Breast epithelium (tissue), 4 donors: ENCODE results near the gene CTBS. TPM values are rescaled to one million over a fixed set of nuclear protein-coding genes. Genes with fewer than 3 reads are reported as not detected.

Experiments
- DNase-seq, 2 donors: peaks; one replicate each; pipeline ENCODE4 v3.0.0-alpha.2; 2019; ENCODE audit warnings: low spot score in 2 of 2
- H3K27ac ChIP-seq, 2 donors: fragments of 200-600 bp; sonication (generic) in 1 of 2; one replicate each; pipeline ENCODE4 v1.5.1; 2016 to 2019; ENCODE audit warnings: mild to moderate bottlenecking in 1 of 2
- H3K27me3 ChIP-seq, 2 donors: fragments of 200-600 bp; sonication (generic) in 1 of 2; one replicate each; pipeline versions ENCODE4 v1.5.1 to v1.6.0; 2017 to 2019; ENCODE audit warnings: control low read depth in 1 of 2, mild to moderate bottlenecking in 1 of 2
- H3K36me3 ChIP-seq: fragments of 200-600 bp; one replicate; pipeline ENCODE4 v1.5.1; 2019
- H3K4me1 ChIP-seq, 2 donors: fragments of 200-600 bp; sonication (generic); one replicate each; pipeline ENCODE4 v1.5.1; 2016 to 2019; ENCODE audit warnings: control low read depth in 1 of 2
- H3K4me3 ChIP-seq, 3 donors: fragments of 200-600 bp; sonication (generic); 1 replicate in 2 of 3; 2 replicates in 1 of 3; pipeline ENCODE4 v1.5.1; 2016 to 2019; ENCODE audit warnings: mild to moderate bottlenecking in 3 of 3, moderate library complexity in 2 of 3
- H3K9me3 ChIP-seq, 2 donors: fragments of 200-600 bp; sonication (generic) in 1 of 2; one replicate each; pipeline ENCODE4 v1.5.1; 2016 to 2019; ENCODE audit warnings: control low read depth in 1 of 2
- CTCF ChIP-seq, 3 donors: fragments of 450-650 bp; IDR thresholded peaks; one replicate each; pipeline ENCODE4 v1.5.1; 2016 to 2017; ENCODE audit warnings: antibody characterized with exemption in 3 of 3, mild to moderate bottlenecking in 3 of 3, moderate library complexity in 3 of 3
- POLR2A ChIP-seq: fragments of 450-650 bp; IDR thresholded peaks from one replicate; pipeline ENCODE4 v1.6.1; 2016; ENCODE audit warnings: antibody characterized with exemption, mild to moderate bottlenecking, moderate library complexity
- POLR2AphosphoS5 ChIP-seq, 3 donors: sonication (generic); formaldehyde crosslinking; IDR thresholded peaks; one replicate each; pipeline ENCODE4 v1.6.1; 2017; ENCODE audit warnings: antibody characterized with exemption in 3 of 3
- intact Hi-C: fragments of 100-400 bp; cut with DNase I; formaldehyde crosslinking; loops from one replicate; pipeline ENCODE4 v1.15.1; 2023; ENCODE audit warnings: low total_unique reads
- total RNA-seq, 3 donors: library from RNA; depleted of rRNA; stranded (reverse); fragments of >200 nt; gene quantifications; one replicate each; pipeline ENCODE4 v1.1.0, GENCODE V29; 2016

The CTBS gene
- total RNA-seq, 3 donors from 2014 or later: 18.4 to 22.9 (median 22.5) TPM

GRCh38 chr1:84617349-84617748, 43.1 kb upstream of the CTBS start:
- H3K27ac ChIP-seq: no peak overlapping the region
- H3K27me3 ChIP-seq: no peaks in the 10 kb centered on the region
- peaks cover 5 to 8% of the 10 kb centered on the region in 2 donors for H3K9me3 ChIP-seq
- H3K4me3 ChIP-seq: no peak overlapping the region
- no peak for TF ChIP-seq POLR2A
- TF ChIP-seq CTCF (IDR thresholded peaks at IDR 0.05): no peak
- no peak for TF ChIP-seq POLR2AphosphoS5 (IDR thresholded peaks at IDR 0.05)
- no peak for DNase-seq
- intact Hi-C loops: no loop called here
- H3K36me3 ChIP-seq: no peaks in the 10 kb centered on the region
- H3K4me1 ChIP-seq: no peaks in the 10 kb centered on the region

GRCh38 chr1:84615790-84616189, 41.5 kb upstream of the CTBS start:
- Histone ChIP-seq H3K4me3 (no peak overlapping the region), H3K36me3 (no peaks in the 10 kb centered on the region), H3K27me3 (no peaks in the 10 kb centered on the region), H3K9me3 (peaks cover 5 to 8% of the 10 kb centered on the region in 2 donors), H3K4me1 (no peaks in the 10 kb centered on the region), H3K27ac (no peak overlapping the region)
- no peak for DNase-seq
- TF ChIP-seq CTCF (IDR thresholded peaks at IDR 0.05) (no peak), POLR2AphosphoS5 (IDR thresholded peaks at IDR 0.05) (no peak), POLR2A (no peak)
- intact Hi-C loops: no loop called here

GRCh38 chr1:84613887-84614286, 39.6 kb upstream of the CTBS start:
- Histone ChIP-seq H3K9me3 (peaks cover 5 to 8% of the 10 kb centered on the region in 2 donors), H3K4me3 (no peak overlapping the region), H3K36me3 (no peaks in the 10 kb centered on the region), H3K4me1 (no peaks in the 10 kb centered on the region), H3K27me3 (no peaks in the 10 kb centered on the region), H3K27ac (no peak overlapping the region)
- intact Hi-C loops: no loop called here
- DNase-seq: no peak
- no peak for TF ChIP-seq POLR2A
- TF ChIP-seq CTCF (IDR thresholded peaks at IDR 0.05): no peak
- TF ChIP-seq POLR2AphosphoS5 (IDR thresholded peaks at IDR 0.05): no peak

- intact Hi-C loops: no loop called here
- TF ChIP-seq CTCF (IDR thresholded peaks at IDR 0.05) (no peak), POLR2A (no peak), POLR2AphosphoS5 (IDR thresholded peaks at IDR 0.05) (no peak)
- DNase-seq: no peak
- Histone ChIP-seq H3K27ac (no peak overlapping the region), H3K4me3 (no peak overlapping the region), H3K9me3 (peaks cover 5 to 8% of the 10 kb centered on the region in 2 donors), H3K36me3 (no peaks in the 10 kb centered on the region), H3K4me1 (no peaks in the 10 kb centered on the region), H3K27me3 (no peaks in the 10 kb centered on the region)
Measured at GRCh38 chr1:84613026-84613425, 38.8 kb upstream of the CTBS start.

- TF ChIP-seq CTCF (IDR thresholded peaks at IDR 0.05) (no peak), POLR2A (no peak), POLR2AphosphoS5 (IDR thresholded peaks at IDR 0.05) (no peak)
- no peak for DNase-seq
- H3K27me3 ChIP-seq: no peaks in the 10 kb centered on the region
- peaks cover 5 to 8% of the 10 kb centered on the region in 2 donors for H3K9me3 ChIP-seq
- H3K4me3 ChIP-seq: no peak overlapping the region
- no peaks in the 10 kb centered on the region for H3K36me3 ChIP-seq
- intact Hi-C loops: loop anchor here (1.0 kb wide), 1 partner anchor 14 kb away; no protein-coding TSS in a partner anchor
- no peaks in the 10 kb centered on the region for H3K4me1 ChIP-seq
- H3K27ac ChIP-seq: no peak overlapping the region
Measured at GRCh38 chr1:84611796-84612195, 37.6 kb upstream of the CTBS start.
